ENCODE measurements around the gene TMPRSS4. TPM values are rescaled to one million over a fixed set of nuclear protein-coding genes. Genes with fewer than 3 reads are reported as not detected.

The TMPRSS4 gene
- total RNA-seq, 6 experiments from 2014 or later, result 0.35 to 0.51 TPM; not detected in 4

GRCh38 chr11:118074785-118075184 is 2.1 kb upstream of the TMPRSS4 start:
- no peaks in the 10 kb centered on the region for H3K4me1 ChIP-seq
- TF ChIP-seq POLR2A (IDR thresholded peaks at IDR 0.05) (no peak), CTCF (IDR thresholded peaks at IDR 0.05) (no peak)

DNA sequence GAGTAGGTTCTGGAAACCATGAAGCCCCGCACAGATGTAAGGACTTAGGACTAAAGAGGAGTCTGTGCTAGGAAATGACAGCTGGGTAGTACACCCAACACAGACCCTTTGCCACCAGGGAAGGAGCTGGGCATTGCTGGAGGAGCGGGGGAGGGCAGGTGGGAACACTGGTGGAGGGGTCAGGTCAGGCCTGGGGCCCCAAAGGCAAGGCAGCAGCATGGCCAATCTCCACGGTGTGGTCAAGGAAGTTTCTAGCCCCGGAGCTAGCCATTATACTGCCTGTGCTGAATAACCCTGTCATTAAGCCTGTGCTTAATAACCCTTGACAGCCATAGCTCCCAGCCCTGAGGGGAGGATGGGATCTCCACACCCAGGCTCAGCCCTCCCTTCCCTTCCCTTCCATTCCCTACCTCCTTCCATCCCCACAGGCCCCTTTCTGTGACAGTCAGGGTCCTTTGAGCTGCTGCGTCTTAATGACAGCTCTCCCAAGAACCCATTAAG is 2.1 kb downstream of the TMPRSS4 start:
- no peaks in the 10 kb centered on the region for H3K36me3 ChIP-seq
- no peak for DNase-seq
- intact Hi-C loops (cut with DNase I), result no loop called here
- no peak for ATAC-seq
- H3K4me1 ChIP-seq, result no peaks in the 10 kb centered on the region
- WGBS (ENCODE audit: insufficient coverage, low coverage, low lambda C conversion rate, missing lambda C conversion rate), result no CpG with 5 or more reads among the region's 5 CpGs
- no peaks in the 10 kb centered on the region for H3K27me3 ChIP-seq
- H3K27ac ChIP-seq, result no peak overlapping the region
- TF ChIP-seq POLR2A (IDR thresholded peaks at IDR 0.05) (no peak), CTCF (IDR thresholded peaks at IDR 0.05) (no peak)
- H3K9me3 ChIP-seq, result no peaks in the 10 kb centered on the region
- no peak overlapping the region for H3K4me3 ChIP-seq

More at GRCh38 chr11:118074785-118075184, 2.1 kb upstream of the TMPRSS4 start:
- no peaks in the 10 kb centered on the region for H3K9me3 ChIP-seq
- 80% methylated on average over 1 of the region's 2 CpGs for WGBS (ENCODE audit: insufficient coverage, low coverage, low lambda C conversion rate, missing lambda C conversion rate)
- no peak for DNase-seq
- H3K27ac ChIP-seq, result no peak overlapping the region
- H3K27me3 ChIP-seq, result no peaks in the 10 kb centered on the region
- no peaks in the 10 kb centered on the region for H3K36me3 ChIP-seq
- no peak for ATAC-seq
- no peak overlapping the region for H3K4me3 ChIP-seq
- intact Hi-C loops (cut with DNase I), result no loop called here

DNA sequence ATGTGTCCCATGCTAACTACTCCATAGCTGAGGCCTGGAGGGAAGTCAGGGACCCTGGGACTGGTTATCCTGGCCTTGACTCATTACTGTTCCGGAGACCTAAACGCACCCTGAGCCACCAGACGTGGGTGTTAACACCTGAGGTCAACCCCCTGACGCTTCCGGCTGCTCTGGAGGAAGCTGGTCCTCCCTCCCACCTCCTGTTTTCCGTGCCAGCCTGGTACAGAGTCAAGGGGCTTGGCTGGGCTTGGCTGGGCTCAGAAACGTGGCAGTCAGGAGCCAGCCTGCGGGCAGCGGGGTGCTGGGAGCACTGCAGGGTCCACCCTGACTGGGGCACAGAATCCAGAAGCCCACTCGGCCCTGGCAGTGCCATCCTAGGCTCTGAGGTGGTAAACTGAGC is 2.6 kb downstream of the TMPRSS4 start:
- DNase-seq (no peak), ATAC-seq (no peak)
- Histone ChIP-seq H3K9me3 (no peaks in the 10 kb centered on the region), H3K27ac (no peak overlapping the region), H3K4me1 (no peaks in the 10 kb centered on the region), H3K27me3 (no peaks in the 10 kb centered on the region), H3K4me3 (no peak overlapping the region), H3K36me3 (no peaks in the 10 kb centered on the region)
- TF ChIP-seq CTCF (IDR thresholded peaks at IDR 0.05) (no peak), POLR2A (IDR thresholded peaks at IDR 0.05) (no peak)
- WGBS (ENCODE audit: insufficient coverage, low coverage, low lambda C conversion rate, missing lambda C conversion rate), result no CpG with 5 or more reads among the region's 10 CpGs
- intact Hi-C loops (cut with DNase I), result no loop called here

DNA sequence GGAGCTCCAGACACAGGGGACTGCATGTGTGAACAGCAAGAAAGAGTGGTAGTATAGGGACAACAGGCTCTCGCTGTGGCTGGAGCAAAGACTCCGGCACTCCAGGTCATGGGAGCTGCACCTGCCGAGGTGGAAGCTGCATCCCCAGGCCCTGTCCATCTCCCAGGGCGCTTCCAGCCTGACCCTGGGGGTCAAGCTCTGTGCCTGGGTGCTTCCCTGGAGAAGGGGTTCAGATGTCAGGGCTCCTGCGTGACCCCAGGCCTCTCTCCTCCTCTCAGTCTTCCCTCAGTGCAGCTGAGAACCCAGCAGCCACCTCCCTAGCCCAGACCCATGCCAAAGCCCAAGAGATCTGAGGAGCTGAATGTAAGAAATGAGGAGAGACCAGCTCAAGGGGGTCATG is 3.4 kb downstream of the TMPRSS4 start:
- H3K9me3 ChIP-seq, result no peaks in the 10 kb centered on the region
- H3K4me3 ChIP-seq, result no peak overlapping the region
- ATAC-seq (no peak), DNase-seq (no peak)
- H3K36me3 ChIP-seq, result no peaks in the 10 kb centered on the region
- no peaks in the 10 kb centered on the region for H3K4me1 ChIP-seq
- 100% methylated on average over 1 of the region's 5 CpGs for WGBS (ENCODE audit: insufficient coverage, low coverage, low lambda C conversion rate, missing lambda C conversion rate)
- no peaks in the 10 kb centered on the region for H3K27me3 ChIP-seq
- no peak overlapping the region for H3K27ac ChIP-seq
- intact Hi-C loops (cut with DNase I), result no loop called here
- no peak for TF ChIP-seq POLR2A (IDR thresholded peaks at IDR 0.05)
- TF ChIP-seq CTCF (IDR thresholded peaks at IDR 0.05), result no peak

All from right lobe of liver (tissue), 6 donors.